Coronary artery (tissue), 2 donors: Measurements from ENCODE around the gene SLC35F3.

Experiments used
- DNase-seq: peaks from one replicate; pipeline ENCODE4 v3.0.0-alpha.2; 2017; ENCODE audit warnings: low spot score
- H3K27ac ChIP-seq, 2 donors: fragments of 200-600 bp; sonication (generic); one replicate each; pipeline ENCODE4 v1.5.1; 2016 to 2019
- H3K4me3 ChIP-seq: fragments of 200-600 bp; sonication (generic); 2 replicates; pipeline ENCODE4 v1.5.1; 2016; ENCODE audit warnings: mild to moderate bottlenecking, moderate library complexity
- TF ChIP-seq, protein P1 (sequence below): fragments of 200-600 bp; sonication (generic); IDR thresholded peaks from one replicate; pipeline ENCODE4 v1.5.1; 2019; ENCODE audit warnings: antibody characterized with exemption

The SLC35F3 gene

DNA sequence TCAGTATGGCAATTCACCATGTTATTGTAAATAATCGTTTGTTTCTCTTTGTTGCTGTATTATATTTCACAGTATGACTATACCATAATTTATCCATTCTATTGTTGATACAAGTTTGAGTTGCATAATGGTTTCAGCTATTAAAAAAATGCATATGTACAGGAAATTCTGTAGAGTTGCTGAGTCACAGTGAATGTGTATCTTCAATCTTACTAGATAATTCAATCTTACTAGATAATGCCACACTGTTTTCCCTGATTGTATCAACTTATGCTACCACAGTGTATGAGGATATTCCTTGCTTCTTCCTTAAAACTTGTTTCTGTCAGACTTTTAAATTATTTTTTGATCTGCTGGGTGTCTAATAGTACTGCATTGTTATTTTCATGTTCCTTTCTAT lies 465.3 kb downstream of the SLC35F3 start:
- DNase-seq, result no peak
- H3K4me3 ChIP-seq, result no peak overlapping the region
- TF ChIP-seq, protein P1, sequence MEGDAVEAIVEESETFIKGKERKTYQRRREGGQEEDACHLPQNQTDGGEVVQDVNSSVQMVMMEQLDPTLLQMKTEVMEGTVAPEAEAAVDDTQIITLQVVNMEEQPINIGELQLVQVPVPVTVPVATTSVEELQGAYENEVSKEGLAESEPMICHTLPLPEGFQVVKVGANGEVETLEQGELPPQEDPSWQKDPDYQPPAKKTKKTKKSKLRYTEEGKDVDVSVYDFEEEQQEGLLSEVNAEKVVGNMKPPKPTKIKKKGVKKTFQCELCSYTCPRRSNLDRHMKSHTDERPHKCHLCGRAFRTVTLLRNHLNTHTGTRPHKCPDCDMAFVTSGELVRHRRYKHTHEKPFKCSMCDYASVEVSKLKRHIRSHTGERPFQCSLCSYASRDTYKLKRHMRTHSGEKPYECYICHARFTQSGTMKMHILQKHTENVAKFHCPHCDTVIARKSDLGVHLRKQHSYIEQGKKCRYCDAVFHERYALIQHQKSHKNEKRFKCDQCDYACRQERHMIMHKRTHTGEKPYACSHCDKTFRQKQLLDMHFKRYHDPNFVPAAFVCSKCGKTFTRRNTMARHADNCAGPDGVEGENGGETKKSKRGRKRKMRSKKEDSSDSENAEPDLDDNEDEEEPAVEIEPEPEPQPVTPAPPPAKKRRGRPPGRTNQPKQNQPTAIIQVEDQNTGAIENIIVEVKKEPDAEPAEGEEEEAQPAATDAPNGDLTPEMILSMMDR, result no peak
- no peak overlapping the region for H3K27ac ChIP-seq

DNA sequence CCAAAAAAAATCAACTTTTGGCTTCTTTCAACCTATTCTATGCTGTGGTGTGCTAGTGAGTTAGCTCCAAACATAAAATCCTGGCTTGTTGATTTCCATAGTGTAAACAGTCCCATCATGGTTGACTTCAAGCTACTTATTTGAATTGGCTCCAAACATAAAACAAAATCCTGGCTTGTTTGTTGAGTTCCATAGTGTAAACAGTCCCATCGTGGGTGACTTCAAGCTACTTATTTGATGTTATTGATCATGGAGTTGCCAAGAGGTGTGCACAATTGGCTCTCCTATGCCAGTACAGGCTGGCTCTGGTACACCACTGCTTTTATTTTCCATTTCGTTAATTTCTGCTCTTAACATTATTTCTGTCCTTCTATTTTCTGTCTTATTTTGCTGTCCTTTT lies 466.9 kb downstream of the SLC35F3 start:
- DNase-seq, result no peak
- H3K27ac ChIP-seq, result no peak overlapping the region
- no peak overlapping the region for H3K4me3 ChIP-seq
- TF ChIP-seq, protein P1, result no peak

DNA sequence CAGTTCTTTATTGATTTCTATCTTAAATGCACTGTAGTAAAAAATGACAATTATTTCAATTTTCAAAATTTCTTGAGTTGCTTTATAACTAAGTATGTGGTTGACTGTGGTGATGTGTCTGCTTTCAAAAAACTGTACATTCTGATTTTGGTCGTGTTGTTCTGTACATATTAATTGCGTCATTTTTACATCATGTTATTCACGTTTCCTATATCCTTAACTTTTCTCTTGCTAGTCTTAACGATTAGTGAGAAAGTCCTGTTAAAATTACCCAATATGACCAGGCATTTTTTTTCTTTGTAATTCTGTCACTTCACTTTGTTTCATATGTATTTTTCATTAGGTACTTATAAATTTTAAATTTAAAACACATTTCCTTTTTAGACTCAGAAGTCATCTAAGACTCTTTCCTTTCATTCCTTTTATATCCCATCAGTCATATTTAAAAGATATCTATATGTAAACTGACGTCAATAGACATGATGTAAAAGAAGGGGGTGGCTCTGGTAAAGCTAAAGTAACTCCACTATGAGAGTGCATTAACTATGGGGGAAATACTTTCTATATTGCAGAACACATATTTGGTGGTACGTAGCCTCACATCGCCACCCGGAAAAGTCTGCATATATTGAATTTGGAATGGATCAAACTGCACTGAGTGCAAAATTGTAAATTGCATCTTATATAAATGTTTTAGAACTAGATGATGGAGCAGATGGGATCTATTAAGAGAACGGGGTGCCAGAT lies 467.7 kb downstream of the SLC35F3 start:
- H3K4me3 ChIP-seq, result peak overlapping the region; percentile 97
- TF ChIP-seq, protein P1, result no peak
- DNase-seq, result no peak
- H3K27ac ChIP-seq, result no peak overlapping the region

DNA sequence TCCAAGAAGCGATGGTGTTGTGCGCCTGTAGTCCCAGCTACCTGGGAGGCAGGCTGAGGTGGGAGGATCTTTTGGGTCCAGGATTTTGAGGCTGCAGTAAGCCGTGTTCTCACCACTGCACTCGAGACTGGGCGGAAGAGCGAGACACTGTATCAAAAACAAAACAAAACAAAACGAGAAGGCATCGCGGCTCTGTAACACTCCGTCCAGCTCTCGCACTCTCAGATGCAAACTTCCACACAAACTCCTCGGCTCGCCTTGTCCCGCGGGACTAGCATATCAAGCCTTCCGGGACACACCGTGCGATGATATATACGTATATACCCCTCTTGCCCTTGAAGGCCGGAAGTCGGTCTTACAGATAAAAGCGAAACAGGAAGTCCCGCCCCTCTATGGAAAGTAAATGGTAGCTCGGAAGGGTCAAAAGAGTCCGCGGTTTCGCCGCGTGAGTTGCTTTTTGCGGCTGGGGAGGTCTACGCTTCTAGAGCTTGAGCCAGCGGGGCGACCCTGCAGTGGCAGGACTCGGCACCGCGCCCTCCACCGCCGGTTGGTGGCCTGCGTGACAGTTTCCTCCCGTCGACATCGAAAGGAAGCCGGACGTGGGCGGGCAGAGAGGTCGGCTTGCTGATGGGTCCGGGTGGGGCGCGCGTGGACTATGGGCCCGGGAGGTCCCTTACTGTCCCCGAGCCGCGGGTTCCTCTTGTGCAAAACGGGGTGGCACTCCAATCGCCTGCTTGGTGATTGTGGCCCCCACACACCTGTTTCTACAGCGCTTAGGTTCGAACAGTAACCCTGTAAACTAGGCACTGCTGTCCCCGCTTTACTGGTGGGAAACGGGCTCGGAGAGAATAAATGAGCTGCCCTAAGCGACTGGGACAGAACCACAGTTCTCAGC lies 468.8 kb downstream of the SLC35F3 start, which contains the start of gene COA6:
TSS of gene COA6 (plus strand) at position 393 of the 895 bp plus-strand sequence. CDS start at position 404, 11 bp downstream.
- peak within 1 kb of the TSS; percentile 97 for H3K4me3 ChIP-seq
- DNase-seq, result peak; percentile 95
- peak within 1 kb of the TSS; percentile 92 to 95 for H3K27ac ChIP-seq
- TF ChIP-seq, protein P1, result no peak

DNA sequence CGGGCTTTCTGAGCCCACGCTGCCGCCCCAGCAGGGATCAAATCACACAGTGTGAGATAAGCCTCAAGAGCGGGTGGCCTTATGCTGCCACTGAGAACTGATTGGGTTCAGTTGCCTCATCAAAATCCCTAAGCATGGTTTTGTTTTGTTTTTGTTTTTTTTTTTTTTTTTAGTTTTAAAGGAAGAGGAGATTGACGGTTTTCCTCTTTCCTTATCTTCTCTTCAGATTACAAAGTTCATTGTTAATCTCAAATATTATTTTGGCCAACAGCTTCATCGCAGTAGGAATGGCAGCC lies 469.4 kb downstream of the SLC35F3 start:
- no peak for DNase-seq
- Histone ChIP-seq H3K27ac (peak overlapping the region; percentile 92 to 95), H3K4me3 (peak overlapping the region; percentile 97)
- TF ChIP-seq, protein P1, result no peak
